ENCODE measurements around the gene SHISA8. TPM values are rescaled to one million over a fixed set of nuclear protein-coding genes. Genes with fewer than 3 reads are reported as not detected.

SHISA8 gene
- total and polyA plus RNA-seq, 4 donors: not detected

DNA sequence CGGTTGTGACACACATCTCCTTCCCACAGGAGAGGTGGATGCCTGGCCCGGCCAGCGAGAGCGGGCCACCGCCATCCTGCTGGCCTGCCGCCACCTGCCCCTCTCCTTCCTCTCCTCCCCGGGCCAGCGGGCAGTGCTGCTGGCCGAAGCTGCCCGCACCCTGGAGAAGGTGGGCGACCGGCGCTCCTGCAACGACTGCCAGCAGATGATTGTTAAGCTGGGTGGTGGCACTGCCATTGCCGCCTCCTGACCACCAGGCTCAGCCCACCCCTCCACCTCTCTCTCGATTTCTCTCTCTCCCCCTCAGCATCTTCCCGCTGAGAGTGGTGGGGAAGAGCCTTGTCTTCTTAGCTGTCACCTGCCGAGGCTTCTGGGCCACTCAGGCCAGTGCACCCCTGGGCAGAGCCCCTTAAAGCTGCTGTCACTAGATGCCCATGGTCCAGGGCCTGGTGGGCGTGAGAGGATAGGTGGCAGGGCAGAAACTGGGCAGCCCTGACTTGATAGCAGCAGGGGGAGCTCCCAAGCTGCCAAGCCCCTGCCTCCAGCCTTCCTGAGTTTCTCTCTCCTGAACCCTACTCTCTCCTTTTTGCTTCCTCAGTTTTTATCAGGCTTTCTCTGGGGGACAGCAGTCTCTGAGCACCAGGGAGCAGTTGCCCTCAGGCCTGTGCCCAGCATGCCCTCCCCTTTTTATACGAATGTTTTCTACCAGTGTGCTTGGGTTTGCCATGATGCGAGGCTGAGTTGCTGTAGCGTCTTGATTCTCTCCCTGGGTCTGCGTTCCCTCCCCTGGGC, 9.3 kb downstream of the SHISA8 start:
- Histone ChIP-seq H3K4me3 (ENCODE audit: low read length in 2 of 2) (no peak overlapping the region), H3K4me1 (ENCODE audit: control insufficient read depth in 1 of 2, insufficient read depth in 2 of 2, low read length in 2 of 2) (no peaks in the 10 kb centered on the region), H3K27me3 (ENCODE audit: control insufficient read depth in 1 of 2, insufficient read depth in 2 of 2, low read length in 1 of 2) (no peaks in the 10 kb centered on the region), H3K36me3 (ENCODE audit: control insufficient read depth in 1 of 2, insufficient read depth in 2 of 2, low read length in 1 of 2) (peaks cover 3 to 4% of the 10 kb centered on the region in 2 donors), H3K27ac (ENCODE audit: low read depth in 1 of 2, low read length in 2 of 2) (no peak overlapping the region), H3K9me3 (ENCODE audit: control insufficient read depth, low read length) (no peaks in the 10 kb centered on the region)
- no peak for ATAC-seq (ENCODE audit: low FRiP score)
- no peak for DNase-seq
- intact Hi-C loops (cut with DNase I): no loop called here
- 88 to 91% methylated on average over 21 to 23 of the region's 23 CpGs for whole genome bisulfite sequencing, 2 donors

- Histone ChIP-seq H3K27me3 (ENCODE audit: control insufficient read depth in 1 of 2, insufficient read depth in 2 of 2, low read length in 1 of 2) (no peaks in the 10 kb centered on the region), H3K4me3 (ENCODE audit: low read length in 2 of 2) (no peak overlapping the region), H3K27ac (ENCODE audit: low read depth in 1 of 2, low read length in 2 of 2) (no peak overlapping the region), H3K4me1 (ENCODE audit: control insufficient read depth in 1 of 2, insufficient read depth in 2 of 2, low read length in 2 of 2) (no peaks in the 10 kb centered on the region), H3K9me3 (ENCODE audit: control insufficient read depth, low read length) (no peaks in the 10 kb centered on the region), H3K36me3 (ENCODE audit: control insufficient read depth in 1 of 2, insufficient read depth in 2 of 2, low read length in 1 of 2) (peaks cover 4% of the 10 kb centered on the region in 2 donors)
- intact Hi-C loops (cut with DNase I): no loop called here
- no peak for DNase-seq
- no peak for ATAC-seq (ENCODE audit: low FRiP score)
- 92 to 94% methylated on average over 24 of the region's 24 CpGs for WGBS, 2 donors
Measured at GRCh38 chr22:41904450-41905410, 10.1 kb downstream of the SHISA8 start.

DNA sequence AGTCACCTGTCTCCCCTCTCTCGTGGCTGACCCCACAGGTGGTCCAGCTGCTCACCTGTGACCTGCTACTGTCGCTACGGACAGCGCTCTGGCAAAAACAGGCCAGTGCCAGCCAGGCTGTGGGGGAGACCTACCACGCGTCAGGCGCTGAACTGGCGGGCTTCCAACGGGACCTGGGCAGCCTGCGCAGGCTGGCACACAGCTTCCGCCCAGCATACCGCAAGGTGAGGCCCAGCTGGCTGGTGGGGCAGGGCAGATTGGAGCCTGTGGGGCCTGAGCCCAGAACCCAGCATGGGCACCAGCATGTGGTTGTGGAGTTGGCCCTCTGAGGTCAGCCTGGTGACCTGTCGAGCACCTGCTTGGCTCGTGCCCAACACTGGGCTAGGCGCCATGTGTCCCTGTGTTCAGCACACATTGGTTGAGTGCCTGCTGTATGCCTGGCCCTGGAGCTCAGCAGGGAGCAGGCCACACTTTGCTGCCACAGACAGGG, 11.9 kb downstream of the SHISA8 start:
- H3K4me3 ChIP-seq (ENCODE audit: low read length in 2 of 2): no peak overlapping the region
- H3K9me3 ChIP-seq (ENCODE audit: control insufficient read depth, low read length): no peaks in the 10 kb centered on the region
- H3K4me1 ChIP-seq (ENCODE audit: control insufficient read depth in 1 of 2, insufficient read depth in 2 of 2, low read length in 2 of 2): no peaks in the 10 kb centered on the region
- DNase-seq (no peak), ATAC-seq (ENCODE audit: low FRiP score) (no peak)
- H3K27ac ChIP-seq (ENCODE audit: low read depth in 1 of 2, low read length in 2 of 2): no peak overlapping the region
- H3K36me3 ChIP-seq (ENCODE audit: control insufficient read depth in 1 of 2, insufficient read depth in 2 of 2, low read length in 1 of 2): peaks cover 4 to 10% of the 10 kb centered on the region in 2 donors
- no peaks in the 10 kb centered on the region for H3K27me3 ChIP-seq (ENCODE audit: control insufficient read depth in 1 of 2, insufficient read depth in 2 of 2, low read length in 1 of 2)
- WGBS, 2 donors: 88 to 90% methylated on average over 14 to 15 of the region's 15 CpGs
- intact Hi-C loops (cut with DNase I): no loop called here

DNA sequence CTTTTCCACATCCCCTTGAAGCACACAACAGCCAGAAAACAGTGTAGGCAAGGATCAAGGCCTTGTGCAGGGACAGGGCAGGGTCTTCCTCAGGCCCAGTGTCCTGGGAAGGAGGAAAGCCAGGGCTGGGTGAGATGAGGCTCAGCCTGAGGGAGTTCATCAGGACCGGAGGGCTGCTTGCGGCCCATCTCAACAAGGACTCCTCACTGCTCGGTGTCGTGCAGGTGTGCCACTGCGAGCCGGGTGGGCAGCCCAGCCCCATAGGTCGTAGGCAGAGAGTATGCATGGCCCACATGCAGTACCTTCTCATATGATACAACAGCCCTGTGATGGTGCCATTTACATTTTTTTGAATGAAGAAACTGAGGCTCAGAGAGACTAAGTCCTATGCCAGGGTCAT, 12.9 kb downstream of the SHISA8 start:
- H3K36me3 ChIP-seq (ENCODE audit: control insufficient read depth in 1 of 2, insufficient read depth in 2 of 2, low read length in 1 of 2): peaks cover 4 to 10% of the 10 kb centered on the region in 2 donors
- no peak for DNase-seq
- no peaks in the 10 kb centered on the region for H3K9me3 ChIP-seq (ENCODE audit: control insufficient read depth, low read length)
- intact Hi-C loops (cut with DNase I): no loop called here
- no peaks in the 10 kb centered on the region for H3K27me3 ChIP-seq (ENCODE audit: control insufficient read depth in 1 of 2, insufficient read depth in 2 of 2, low read length in 1 of 2)
- H3K4me3 ChIP-seq (ENCODE audit: low read length in 2 of 2): no peak overlapping the region
- H3K4me1 ChIP-seq (ENCODE audit: control insufficient read depth in 1 of 2, insufficient read depth in 2 of 2, low read length in 2 of 2): no peaks in the 10 kb centered on the region
- H3K27ac ChIP-seq (ENCODE audit: low read depth in 1 of 2, low read length in 2 of 2): no peak overlapping the region
- no peak for ATAC-seq (ENCODE audit: low FRiP score)
- WGBS, 2 donors: 92 to 94% methylated on average over 7 of the region's 7 CpGs

DNA sequence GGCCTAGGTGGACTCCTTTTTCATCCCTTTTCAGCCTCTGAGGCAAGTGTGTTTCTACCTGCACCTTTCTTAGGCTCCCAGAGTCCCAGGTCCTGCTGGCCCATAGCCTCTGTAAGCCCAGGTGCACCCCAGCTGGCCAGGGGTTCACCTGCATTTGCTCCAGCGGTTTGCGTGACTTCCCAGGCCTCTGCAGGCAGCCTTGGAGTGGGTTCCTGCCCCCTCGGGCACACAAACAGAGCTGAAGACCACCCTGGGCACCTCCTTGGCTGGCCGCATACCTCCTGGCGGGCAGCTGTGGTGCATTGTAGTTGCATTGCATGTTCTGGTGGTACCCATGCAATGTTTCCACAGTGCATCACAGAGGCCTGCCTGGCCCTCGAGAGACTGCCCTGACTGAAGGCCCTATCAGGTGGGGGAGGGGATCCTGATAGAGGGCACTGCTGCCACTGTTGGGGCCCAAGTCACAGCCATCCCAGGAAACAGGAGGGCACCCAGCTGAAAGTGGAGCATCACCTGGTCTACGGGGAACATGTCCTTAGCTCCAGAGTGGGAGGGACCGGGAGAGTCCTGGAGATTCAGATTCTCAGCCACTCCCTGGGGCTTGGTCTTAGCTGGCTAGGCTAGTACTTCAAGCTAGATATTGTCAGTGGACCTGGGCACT, 14.1 kb downstream of the SHISA8 start:
- WGBS, 2 donors: 94 to 97% methylated on average over 8 of the region's 8 CpGs
- no peak overlapping the region for H3K4me3 ChIP-seq (ENCODE audit: low read length in 2 of 2)

GRCh38 chr22:41899992-41900651, 14.8 kb downstream of the SHISA8 start:
- Histone ChIP-seq H3K9me3 (ENCODE audit: control insufficient read depth, low read length) (no peaks in the 10 kb centered on the region), H3K4me1 (ENCODE audit: control insufficient read depth in 1 of 2, insufficient read depth in 2 of 2, low read length in 2 of 2) (no peaks in the 10 kb centered on the region), H3K36me3 (ENCODE audit: control insufficient read depth in 1 of 2, insufficient read depth in 2 of 2, low read length in 1 of 2) (peaks cover 4 to 11% of the 10 kb centered on the region in 2 donors), H3K27me3 (ENCODE audit: control insufficient read depth in 1 of 2, insufficient read depth in 2 of 2, low read length in 1 of 2) (no peaks in the 10 kb centered on the region), H3K4me3 (ENCODE audit: low read length in 2 of 2) (no peak overlapping the region), H3K27ac (ENCODE audit: low read depth in 1 of 2, low read length in 2 of 2) (no peak overlapping the region)
- intact Hi-C loops (cut with DNase I): no loop called here
- no peak for DNase-seq
- WGBS, 2 donors: 88 to 92% methylated on average over 13 of the region's 13 CpGs
- no peak for ATAC-seq (ENCODE audit: low FRiP score)

More for the DNA sequence above, 14.1 kb downstream of the SHISA8 start:
- H3K4me1 ChIP-seq (ENCODE audit: control insufficient read depth in 1 of 2, insufficient read depth in 2 of 2, low read length in 2 of 2): no peaks in the 10 kb centered on the region
- no peaks in the 10 kb centered on the region for H3K9me3 ChIP-seq (ENCODE audit: control insufficient read depth, low read length)
- intact Hi-C loops (cut with DNase I): no loop called here
- DNase-seq (no peak), ATAC-seq (ENCODE audit: low FRiP score) (no peak)
- peaks cover 4 to 11% of the 10 kb centered on the region in 2 donors for H3K36me3 ChIP-seq (ENCODE audit: control insufficient read depth in 1 of 2, insufficient read depth in 2 of 2, low read length in 1 of 2)
- no peaks in the 10 kb centered on the region for H3K27me3 ChIP-seq (ENCODE audit: control insufficient read depth in 1 of 2, insufficient read depth in 2 of 2, low read length in 1 of 2)
- H3K27ac ChIP-seq (ENCODE audit: low read depth in 1 of 2, low read length in 2 of 2): no peak overlapping the region

GRCh38 chr22:41899110-41899509, 15.8 kb downstream of the SHISA8 start:
- no peak for ATAC-seq (ENCODE audit: low FRiP score)
- H3K36me3 ChIP-seq (ENCODE audit: control insufficient read depth in 1 of 2, insufficient read depth in 2 of 2, low read length in 1 of 2): peaks cover 4 to 12% of the 10 kb centered on the region in 2 donors

DNA sequence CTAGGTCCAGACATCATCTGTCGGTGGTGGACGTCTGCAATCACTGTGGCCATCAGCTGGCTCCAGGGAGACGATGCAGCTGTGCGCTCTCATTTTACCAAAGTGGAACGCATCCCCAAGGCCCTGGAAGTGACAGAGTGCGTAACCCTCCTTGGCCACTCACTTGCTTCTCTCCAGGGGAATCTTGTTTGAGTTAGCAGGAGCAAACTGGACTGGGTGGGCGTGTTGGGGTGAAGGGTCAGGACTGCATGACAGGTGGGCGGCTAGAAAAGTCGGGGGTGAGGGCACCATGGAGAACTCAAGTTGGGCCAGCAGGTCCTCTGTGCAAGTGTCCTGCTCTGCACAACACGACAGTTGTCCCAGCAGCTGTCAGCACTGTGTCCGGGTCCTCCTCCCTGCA, 16.2 kb downstream of the SHISA8 start:
- intact Hi-C loops (cut with DNase I): no loop called here
- no peaks in the 10 kb centered on the region for H3K9me3 ChIP-seq (ENCODE audit: control insufficient read depth, low read length)
- 91 to 93% methylated on average over 11 of the region's 11 CpGs for WGBS, 2 donors
- no peaks in the 10 kb centered on the region for H3K4me1 ChIP-seq (ENCODE audit: control insufficient read depth in 1 of 2, insufficient read depth in 2 of 2, low read length in 2 of 2)
- no peaks in the 10 kb centered on the region for H3K27me3 ChIP-seq (ENCODE audit: control insufficient read depth in 1 of 2, insufficient read depth in 2 of 2, low read length in 1 of 2)
- H3K4me3 ChIP-seq (ENCODE audit: low read length in 2 of 2): no peak overlapping the region
- no peak for DNase-seq
- no peak overlapping the region for H3K27ac ChIP-seq (ENCODE audit: low read depth in 1 of 2, low read length in 2 of 2)
- ATAC-seq (ENCODE audit: low FRiP score): no peak
- H3K36me3 ChIP-seq (ENCODE audit: control insufficient read depth in 1 of 2, insufficient read depth in 2 of 2, low read length in 1 of 2): peaks cover 4 to 12% of the 10 kb centered on the region in 2 donors

More at GRCh38 chr22:41899110-41899509, 15.8 kb downstream of the SHISA8 start:
- no peaks in the 10 kb centered on the region for H3K4me1 ChIP-seq (ENCODE audit: control insufficient read depth in 1 of 2, insufficient read depth in 2 of 2, low read length in 2 of 2)
- 65 to 83% methylated on average over 5 of the region's 5 CpGs for WGBS, 2 donors
- intact Hi-C loops (cut with DNase I): no loop called here
- no peak for DNase-seq
- no peak overlapping the region for H3K27ac ChIP-seq (ENCODE audit: low read depth in 1 of 2, low read length in 2 of 2)
- H3K27me3 ChIP-seq (ENCODE audit: control insufficient read depth in 1 of 2, insufficient read depth in 2 of 2, low read length in 1 of 2): no peaks in the 10 kb centered on the region
- no peak overlapping the region for H3K4me3 ChIP-seq (ENCODE audit: low read length in 2 of 2)
- no peaks in the 10 kb centered on the region for H3K9me3 ChIP-seq (ENCODE audit: control insufficient read depth, low read length)

All from aorta (tissue), 5 donors.